Right forelimb (tissue), 1 donor: ENCODE results near the gene PLCB1.

Experiments used
- DNase-seq: peaks from one replicate; pipeline ENCODE4 v3.0.0-alpha.2; 2018

PLCB1 gene

DNA sequence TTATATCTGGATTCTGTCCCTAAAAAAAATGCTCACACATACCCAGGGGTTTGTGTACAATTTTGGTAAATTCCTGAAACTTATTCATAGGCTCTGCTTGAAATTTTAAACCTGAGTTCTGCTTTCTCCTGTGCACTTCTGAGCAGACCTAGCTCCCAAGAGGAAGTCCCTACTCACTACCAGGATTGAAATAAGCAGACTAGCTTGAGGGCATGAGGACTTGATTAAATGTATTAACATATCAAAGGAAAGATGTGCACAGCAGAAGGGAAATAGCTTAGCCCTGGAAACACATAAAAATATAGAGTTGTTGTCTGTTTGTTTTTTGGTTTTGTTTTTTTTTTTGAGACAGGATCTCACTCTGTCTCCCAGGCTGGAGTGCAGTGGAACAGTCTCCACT is 785.0 kb downstream of the PLCB1 start:
- DNase-seq, result no peak

DNA sequence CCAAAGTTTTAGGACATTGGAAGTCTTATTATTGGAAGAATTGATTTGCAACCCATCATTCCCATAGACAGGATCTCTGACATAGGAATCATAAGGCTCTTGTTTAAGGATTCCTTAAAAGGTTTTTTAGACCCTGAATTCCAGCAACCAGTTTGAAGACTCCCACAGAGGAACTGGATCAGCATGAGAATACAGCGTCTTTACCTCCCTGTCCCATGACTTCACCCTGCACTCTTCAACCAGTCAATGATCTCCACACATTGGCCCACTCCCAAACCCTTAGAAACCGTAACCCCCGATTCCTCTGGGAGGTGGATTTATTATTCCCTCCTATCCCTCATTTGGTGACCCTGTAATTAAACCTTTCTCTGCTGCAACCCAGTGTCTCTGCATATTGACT is 786.1 kb downstream of the PLCB1 start:
- no peak for DNase-seq

GRCh38 chr20:8924539-8924938 is 792.5 kb downstream of the PLCB1 start:
- no peak for DNase-seq

- DNase-seq, result no peak
Measured at GRCh38 chr20:8930726-8931125, 798.7 kb downstream of the PLCB1 start.

DNA sequence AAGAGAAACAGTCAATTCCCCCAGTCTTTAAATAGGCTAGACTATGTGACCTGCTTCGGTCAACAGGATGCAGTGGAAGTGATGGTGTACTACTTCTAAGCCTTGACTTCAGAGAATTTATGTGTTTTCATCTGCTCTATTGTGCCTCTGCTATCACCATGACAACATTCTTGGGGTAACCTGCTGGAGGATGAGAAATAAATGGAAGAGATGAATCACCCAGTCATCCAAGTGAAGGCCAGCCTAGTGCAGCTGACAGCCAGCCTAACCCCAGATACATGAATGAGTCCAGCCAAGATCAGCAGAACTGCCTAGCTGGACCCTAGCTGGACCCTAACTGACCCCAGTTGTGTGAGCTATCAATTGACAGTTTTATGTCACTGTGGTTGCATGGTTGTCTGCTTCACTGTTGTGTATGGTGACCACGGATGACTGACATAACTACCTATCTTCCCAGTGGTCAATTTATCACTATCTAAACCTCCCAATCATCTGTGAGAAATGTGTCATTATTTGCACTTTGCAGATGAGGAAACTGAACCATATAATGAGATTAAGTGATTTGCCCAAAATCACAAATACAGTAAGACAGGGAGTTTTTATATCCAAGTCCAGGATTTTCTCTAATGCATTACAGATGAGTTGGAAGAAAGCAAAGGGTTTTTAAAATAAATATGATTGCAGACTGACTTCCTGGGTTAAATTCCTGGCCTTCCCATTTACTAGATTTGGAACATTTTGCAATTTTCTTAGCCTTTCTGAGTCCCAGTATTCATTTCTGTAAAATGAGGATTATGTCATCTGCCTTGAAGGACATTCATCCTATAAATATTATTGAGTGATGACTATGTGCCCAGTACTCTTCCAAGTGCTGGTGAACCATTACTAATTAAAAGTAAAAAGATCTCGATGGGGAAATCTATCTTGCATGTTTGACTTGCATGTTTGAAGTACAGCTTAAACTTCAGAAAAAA is 800.4 kb downstream of the PLCB1 start:
- DNase-seq, result no peak

GRCh38 chr20:8933381-8933807 is 801.3 kb downstream of the PLCB1 start:
- no peak for DNase-seq

DNA sequence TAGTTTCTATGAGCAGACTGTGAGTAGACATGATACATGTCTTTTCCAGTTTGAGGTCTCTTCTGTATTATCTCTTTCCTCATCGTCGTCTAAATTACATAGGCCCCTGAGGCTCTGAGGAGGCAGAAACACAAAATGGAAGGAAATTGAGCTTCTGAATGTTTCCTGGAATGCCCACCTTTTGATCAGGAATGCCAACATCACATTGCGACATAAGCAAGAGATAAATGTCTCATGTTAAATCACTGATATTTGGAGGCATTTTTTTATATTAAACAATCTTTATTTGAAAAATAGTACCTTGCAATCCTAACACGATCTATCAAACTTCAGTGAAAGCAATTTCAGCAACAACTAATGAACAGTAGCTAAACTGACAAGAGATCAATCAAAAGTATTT is 802.3 kb downstream of the PLCB1 start:
- DNase-seq, result no peak
